OCI-LY3 (cell line): ENCODE measurements around the gene ANKLE1.

Experiments used
- H2AFZ ChIP-seq: fragments of 200-600, 300-600 bp; shearing (Covaris generic); 2 replicates; pipeline ENCODE4 v1.6.0; 2014; ENCODE audit warnings: antibody characterized with exemption, low read depth, low read length
- H3K27ac ChIP-seq: fragments of 200-600, 300-600 bp; sonication (generic); 2 replicates; pipeline ENCODE4 v1.5.1; 2014; ENCODE audit warnings: mild to moderate bottlenecking, low read length, moderate library complexity, mixed read lengths
- H3K27me3 ChIP-seq: fragments of 200-600, 300-600 bp; sonication (generic); 2 replicates; pipeline ENCODE4 v1.6.1; 2014; ENCODE audit warnings: low read depth, low read length, mixed read lengths
- H3K36me3 ChIP-seq: fragments of 200-600, 300-600 bp; sonication (generic); replicated peaks from 2 replicates; pipeline ENCODE3; 2014; ENCODE audit warnings: low read depth, low read length, mixed read lengths
- H3K4me1 ChIP-seq: fragments of 300-600, 200-600 bp; sonication (generic); 2 replicates; pipeline ENCODE4 v1.6.1; 2014; ENCODE audit warnings: low read length, mixed read lengths
- H3K4me2 ChIP-seq: fragments of 200-600, 300-600 bp; sonication (generic); 2 replicates; pipeline ENCODE4 v1.6.1; 2014; ENCODE audit warnings: low read length, mixed read lengths
- H3K4me3 ChIP-seq: fragments of 300-600, 200-600 bp; sonication (generic); 2 replicates; pipeline ENCODE4 v1.5.1; 2014; ENCODE audit warnings: antibody characterized with exemption, mild to moderate bottlenecking, low read length, moderate library complexity
- H3K79me2 ChIP-seq: fragments of 300-600, 200-600 bp; shearing (Covaris generic); 2 replicates; pipeline ENCODE4 v1.6.1; 2014; ENCODE audit warnings: mild to moderate bottlenecking, low read length, mixed read lengths
- H3K9ac ChIP-seq: fragments of 300-600, 200-600 bp; shearing (Covaris generic); 2 replicates; pipeline ENCODE4 v1.6.0; 2014; ENCODE audit warnings: mild to moderate bottlenecking, low read length, moderate library complexity
- H3K9me3 ChIP-seq: fragments of 200-600, 300-600 bp; shearing (Covaris generic); 2 replicates; pipeline ENCODE4 v1.6.1; 2014; ENCODE audit warnings: low read length, mixed read lengths; ENCODE audit not compliant: insufficient read depth
- H4K20me1 ChIP-seq: fragments of 200-600, 300-600 bp; sonication (generic); 2 replicates; pipeline ENCODE4 v1.6.1; 2016; ENCODE audit warnings: low read length, mixed read lengths; ENCODE audit not compliant: insufficient read depth
- CTCF ChIP-seq: fragments of 200-600, 300-600 bp; sonication (generic); IDR thresholded peaks from 2 replicates; pipeline ENCODE4 v1.5.1; 2014; ENCODE audit warnings: antibody characterized with exemption, low read length, low read depth
- EZH2phosphoT487 ChIP-seq: fragments of 200-600 bp; shearing (Covaris generic); IDR thresholded peaks from 2 replicates; pipeline ENCODE4 v1.6.1; 2018; ENCODE audit warnings: antibody characterized with exemption, mixed run types, low read depth

Gene ANKLE1

GRCh38 chr19:17248011-17248776 is 33.5 kb upstream of the ANKLE1 start:
- Histone ChIP-seq H3K79me2 (peaks cover 20% of the 10 kb centered on the region; the same call in 1 of the 2 replicates), H3K4me2 (no peak overlapping the region)

GRCh38 chr19:17249887-17250548 is 31.7 kb upstream of the ANKLE1 start:
- Histone ChIP-seq H3K27ac (no peak overlapping the region), H2AFZ (no peak overlapping the region), H3K4me2 (no peak overlapping the region), H3K79me2 (peaks cover 3% of the 10 kb centered on the region; the same call in 1 of the 2 replicates), H3K27me3 (peaks cover 4% of the 10 kb centered on the region; the same call in 1 of the 2 replicates), H4K20me1 (no peaks in the 10 kb centered on the region), H3K9ac (no peak overlapping the region), H3K4me3 (no peak overlapping the region), H3K36me3 (no peaks in the 10 kb centered on the region), H3K4me1 (peaks cover 8% of the 10 kb centered on the region), H3K9me3 (no peaks in the 10 kb centered on the region)
- TF ChIP-seq EZH2phosphoT487 (no peak), CTCF (no peak)

More at GRCh38 chr19:17248011-17248776, 33.5 kb upstream of the ANKLE1 start:
- Histone ChIP-seq H3K9ac (no peak overlapping the region), H4K20me1 (peaks cover 2% of the 10 kb centered on the region; the same call in 1 of the 2 replicates), H3K4me3 (no peak overlapping the region), H3K9me3 (no peaks in the 10 kb centered on the region), H2AFZ (no peak overlapping the region), H3K27ac (no peak overlapping the region), H3K36me3 (no peaks in the 10 kb centered on the region), H3K27me3 (peaks cover 4% of the 10 kb centered on the region; the same call in 1 of the 2 replicates), H3K4me1 (peaks cover 18% of the 10 kb centered on the region)
- no peak for TF ChIP-seq CTCF
- no peak for TF ChIP-seq EZH2phosphoT487

- no peaks in the 10 kb centered on the region for H4K20me1 ChIP-seq
- no peak overlapping the region for H3K4me3 ChIP-seq
- no peak overlapping the region for H3K9ac ChIP-seq
- H3K9me3 ChIP-seq, result no peaks in the 10 kb centered on the region
- no peak overlapping the region for H3K27ac ChIP-seq
- no peaks in the 10 kb centered on the region for H3K36me3 ChIP-seq
- no peaks in the 10 kb centered on the region for H3K27me3 ChIP-seq
- TF ChIP-seq EZH2phosphoT487, result no peak
- no peak for TF ChIP-seq CTCF
- H3K79me2 ChIP-seq, result no peaks in the 10 kb centered on the region
- no peak overlapping the region for H2AFZ ChIP-seq
- no peaks in the 10 kb centered on the region for H3K4me1 ChIP-seq
- H3K4me2 ChIP-seq, result no peak overlapping the region
These were observed 27.1 kb upstream of the ANKLE1 start for GRCh38 chr19:17254636-17255035.

- Histone ChIP-seq H2AFZ (no peak overlapping the region), H3K9me3 (no peaks in the 10 kb centered on the region), H3K4me3 (no peak overlapping the region), H3K27ac (no peak overlapping the region), H3K4me2 (no peak overlapping the region), H3K79me2 (no peaks in the 10 kb centered on the region), H3K9ac (no peak overlapping the region), H4K20me1 (no peaks in the 10 kb centered on the region), H3K36me3 (no peaks in the 10 kb centered on the region), H3K4me1 (no peaks in the 10 kb centered on the region), H3K27me3 (no peaks in the 10 kb centered on the region)
- TF ChIP-seq EZH2phosphoT487 (no peak), CTCF (no peak)
These were observed 26.5 kb upstream of the ANKLE1 start for GRCh38 chr19:17255150-17255621.
